GM11168 (cell line): ENCODE measurements around the gene FURIN.

Experiments used
- in situ Hi-C: fragments of 300-500 bp; cut with MboI; formaldehyde crosslinking; loops from one replicate; pipeline ENCODE4 v1.12.0; 2022; ENCODE audit warnings: low sequenced_read_pairs; ENCODE audit not compliant: unreplicated experiment

FURIN gene

GRCh38 chr15:90930861-90931574, 62.6 kb downstream of the FURIN start:
- in situ Hi-C loops = no loop called here

- in situ Hi-C loops = no loop called here
Measured at GRCh38 chr15:90931575-90931827, 63.1 kb downstream of the FURIN start.

- in situ Hi-C loops = no loop called here
Measured at GRCh38 chr15:90931828-90932659, 63.7 kb downstream of the FURIN start, which contains the start of gene HDDC3. HDDC3 (minus strand) TSS chr15:90932549; CDS start chr15:90932540, 9 bp downstream.

GRCh38 chr15:90932660-90932991, 64.2 kb downstream of the FURIN start:
- in situ Hi-C loops = no loop called here
